Measurements from ENCODE around the gene GPS1. TPM values are rescaled to one million over a fixed set of nuclear protein-coding genes. Genes with fewer than 3 reads are reported as not detected.

The GPS1 gene
- total RNA-seq, 3 donors from 2014 or later (not counting 1 experiment from before 2014, with no cell fraction given): 78.9 to 87.6 (median 85.3) TPM

- intact Hi-C loops (cut with micrococcal nuclease): no loop called here
- peaks cover 28% of the 10 kb centered on the region for H3K4me1 ChIP-seq (ENCODE audit: control insufficient read depth, insufficient read depth, low read length)
- no peaks in the 10 kb centered on the region for H3K27me3 ChIP-seq (ENCODE audit: control insufficient read depth, insufficient read depth, low read length)
- ATAC-seq: peak in 1 of 3 donors; percentile 21
- 65% methylated on average over 9 of the region's 9 CpGs for WGBS (ENCODE audit: insufficient coverage)
- H3K9me3 Mint-ChIP-seq: no peaks in the 10 kb centered on the region
- no peak for TF ChIP-seq CTCF (IDR thresholded peaks at IDR 0.05)
- H3K27ac ChIP-seq (ENCODE audit: low read length): peak overlapping the region; percentile 88
- H3K27ac Mint-ChIP-seq: peak overlapping the region; percentile 89 to 97
- H3K4me1 Mint-ChIP-seq: peaks cover 15 to 25% of the 10 kb centered on the region in 2 donors
- H3K27me3 Mint-ChIP-seq (ENCODE audit: low read depth in 2 of 2): no peaks in the 10 kb centered on the region
- H3K36me3 ChIP-seq (ENCODE audit: control insufficient read depth, insufficient read depth, low read length): no peaks in the 10 kb centered on the region
- H3K36me3 Mint-ChIP-seq: no peaks in the 10 kb centered on the region
- H3K4me3 Mint-ChIP-seq: peak overlapping the region; percentile 92
- no peaks in the 10 kb centered on the region for H3K9me3 ChIP-seq (ENCODE audit: control insufficient read depth, insufficient read depth, low read length)
- H3K4me3 ChIP-seq (ENCODE audit: low read length): peak overlapping the region; percentile 43
- DNase-seq: no peak
These were observed 55.1 kb downstream of the GPS1 start for GRCh38 chr17:82106688-82107305.

Other genes with a start within 250 kb of the GPS1 start
- not detected for gene GCGR, start 247.7 kb upstream of the GPS1 start, total RNA-seq
- gene MCRIP1, start 218.6 kb upstream of the GPS1 start, total RNA-seq: 10 to 100 TPM; 81.1 to 95.5 (median 84.2) TPM
- not detected for gene PPP1R27, start 216.8 kb upstream of the GPS1 start, total RNA-seq
- 100 to 1,000 TPM; 334 to 468 (median 386) TPM for gene P4HB, start 191.4 kb upstream of the GPS1 start, total RNA-seq
- 100 to 1,000 TPM; 600 to 824 (median 689) TPM for gene ARHGDIA, start 180.6 kb upstream of the GPS1 start, total RNA-seq
- 100 to 1,000 TPM in 2 of 3 donors, 10 to 100 TPM in 1; 91.5 to 115 (median 105) TPM for gene ALYREF, start 160.3 kb upstream of the GPS1 start, total RNA-seq
- gene ANAPC11, start 160.2 kb upstream of the GPS1 start, total RNA-seq: 10 to 100 TPM; 40.1 to 50.9 (median 41.5) TPM
- under 1 TPM in 2 of 3 donors, not detected in 1; 0.18 to 0.31 TPM for gene NPB, start 149.7 kb upstream of the GPS1 start, total RNA-seq
- gene PCYT2, start 140.5 kb upstream of the GPS1 start, total RNA-seq: 10 to 100 TPM; 30.6 to 34.4 (median 34.2) TPM
- gene SIRT7, start 133.7 kb upstream of the GPS1 start, total RNA-seq: 100 to 1,000 TPM in 1 of 3 donors, 10 to 100 TPM in 2; 75.8 to 102 (median 94.9) TPM
- gene MAFG, start 124.2 kb upstream of the GPS1 start, total RNA-seq: 10 to 100 TPM; 11.9 to 14.6 (median 13.2) TPM
- gene PYCR1, start 114.6 kb upstream of the GPS1 start, total RNA-seq: 1 to 10 TPM in 1 of 3 donors, not detected in 2; 3.4 TPM
- gene MYADML2, start 104.7 kb upstream of the GPS1 start, total RNA-seq: not detected
- not detected for gene NOTUM, start 90.7 kb upstream of the GPS1 start, total RNA-seq
- 10 to 100 TPM; 29.7 to 43.5 (median 40.8) TPM for gene ASPSCR1, start 74.3 kb upstream of the GPS1 start, total RNA-seq
- 10 to 100 TPM; 22.8 to 29.6 (median 27.0) TPM for gene CENPX, start 29.0 kb upstream of the GPS1 start, total RNA-seq
- 10 to 100 TPM; 15.9 to 21.6 (median 16.8) TPM for gene LRRC45, start 28.6 kb upstream of the GPS1 start, total RNA-seq
- gene RAC3, start 20.2 kb upstream of the GPS1 start, total RNA-seq: 1 to 10 TPM in 2 of 3 donors, under 1 TPM in 1; 0.61 to 2.2 (median 2.1) TPM
- gene DCXR, start 14.2 kb upstream of the GPS1 start, total RNA-seq: 100 to 1,000 TPM in 2 of 3 donors, 10 to 100 TPM in 1; 93.9 to 171 (median 145) TPM
- 10 to 100 TPM; 22.7 to 26.7 (median 23.2) TPM for gene RFNG, start 87 bp upstream of the GPS1 start, total RNA-seq
- 100 to 1,000 TPM; 122 to 144 (median 136) TPM for gene DUS1L, start 13.9 kb downstream of the GPS1 start, total RNA-seq
- gene FASN, start 46.3 kb downstream of the GPS1 start, total RNA-seq: 10 to 100 TPM; 53.8 to 56.2 (median 54.0) TPM
- 10 to 100 TPM; 69.7 to 79.2 (median 75.1) TPM for gene CCDC57, start 160.9 kb downstream of the GPS1 start, total RNA-seq
- 100 to 1,000 TPM; 172 to 365 (median 296) TPM for gene SLC16A3, start 177.1 kb downstream of the GPS1 start, total RNA-seq
- gene CSNK1D, start 221.8 kb downstream of the GPS1 start, total RNA-seq: 100 to 1,000 TPM; 423 to 475 (median 468) TPM